8988T (cell line): Measurements from ENCODE around the gene CASTOR1.

Experiments used
- DNase-seq: peaks from one replicate; pipeline ENCODE4 v3.0.0; 2011

Gene CASTOR1

DNA sequence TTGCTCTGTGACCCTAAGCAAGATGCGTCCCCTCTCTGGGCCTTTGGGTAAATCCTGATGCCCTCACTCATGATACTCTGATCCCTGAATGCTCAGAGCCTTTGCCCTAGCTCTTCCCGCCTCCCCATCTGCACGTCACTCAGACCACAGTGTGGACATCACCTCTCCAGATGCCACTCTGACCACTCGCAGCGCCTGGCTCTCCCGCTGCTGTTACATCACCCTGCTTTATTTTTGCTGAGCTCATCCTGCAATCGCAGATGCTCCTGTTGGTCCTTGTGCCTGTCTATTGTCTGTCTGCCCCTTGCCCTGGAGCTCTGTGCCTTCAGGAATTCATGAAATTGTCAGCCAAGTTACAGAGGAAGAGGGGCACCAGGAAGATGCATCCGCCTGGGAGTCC, 28.2 kb downstream of the CASTOR1 start:
- DNase-seq = no peak

- DNase-seq = no peak
These were observed 28.6 kb downstream of the CASTOR1 start for GRCh38 chr22:30260682-30261081.

DNA sequence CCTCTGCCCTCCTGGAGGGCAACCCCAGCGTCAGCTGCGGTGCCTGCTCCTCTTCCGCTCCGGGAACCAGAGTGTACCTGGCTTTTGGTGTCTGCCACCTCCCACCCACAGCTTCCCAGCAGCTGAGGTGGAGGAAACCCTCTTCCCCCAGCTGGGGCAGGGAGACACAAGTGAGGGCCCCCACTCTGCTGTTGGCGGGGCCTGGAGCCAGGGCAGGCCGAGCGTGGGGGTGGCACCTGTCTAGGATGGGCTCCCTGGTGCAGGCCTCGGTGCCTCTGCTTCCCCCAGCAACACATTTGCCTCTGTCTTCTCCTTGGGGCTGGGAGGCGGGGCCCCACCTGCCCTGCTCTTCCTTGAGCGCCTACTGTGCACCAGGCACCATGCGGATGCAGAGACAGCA, 29.0 kb downstream of the CASTOR1 start:
- DNase-seq = no peak

- no peak for DNase-seq
These were observed 35.0 kb downstream of the CASTOR1 start for GRCh38 chr22:30254314-30254713.

DNA sequence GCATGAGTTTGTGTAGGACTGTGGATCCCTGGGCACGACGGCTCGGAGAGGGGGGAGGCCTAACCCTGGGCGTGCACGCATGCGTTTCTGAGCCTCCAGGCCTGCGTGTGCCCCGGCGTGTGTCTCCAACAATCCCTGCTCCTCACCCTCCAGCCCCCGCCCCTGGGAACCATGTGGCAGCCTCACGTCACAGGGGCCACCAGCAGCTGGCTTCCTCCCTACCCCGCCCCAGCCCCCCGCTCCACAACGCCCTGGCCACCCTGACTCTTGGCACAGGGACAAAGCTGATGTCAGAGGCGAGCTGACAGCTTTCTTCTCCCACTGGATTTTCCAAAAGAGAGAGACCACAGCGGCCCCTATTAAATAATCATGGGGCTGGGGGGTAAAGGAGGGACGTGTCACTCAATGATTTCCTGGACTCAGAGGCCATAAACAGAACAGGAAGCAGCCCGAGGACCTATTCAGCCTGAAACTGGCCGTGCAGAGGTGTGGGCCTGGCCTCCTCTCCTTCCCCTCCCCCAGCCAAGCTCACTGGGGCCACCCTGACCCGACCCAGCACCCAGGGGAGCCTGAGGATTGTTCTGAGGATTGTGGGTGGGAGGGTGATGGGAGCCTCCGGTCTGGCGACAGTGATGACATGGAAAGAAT, 36.0 kb downstream of the CASTOR1 start:
- no peak for DNase-seq

DNA sequence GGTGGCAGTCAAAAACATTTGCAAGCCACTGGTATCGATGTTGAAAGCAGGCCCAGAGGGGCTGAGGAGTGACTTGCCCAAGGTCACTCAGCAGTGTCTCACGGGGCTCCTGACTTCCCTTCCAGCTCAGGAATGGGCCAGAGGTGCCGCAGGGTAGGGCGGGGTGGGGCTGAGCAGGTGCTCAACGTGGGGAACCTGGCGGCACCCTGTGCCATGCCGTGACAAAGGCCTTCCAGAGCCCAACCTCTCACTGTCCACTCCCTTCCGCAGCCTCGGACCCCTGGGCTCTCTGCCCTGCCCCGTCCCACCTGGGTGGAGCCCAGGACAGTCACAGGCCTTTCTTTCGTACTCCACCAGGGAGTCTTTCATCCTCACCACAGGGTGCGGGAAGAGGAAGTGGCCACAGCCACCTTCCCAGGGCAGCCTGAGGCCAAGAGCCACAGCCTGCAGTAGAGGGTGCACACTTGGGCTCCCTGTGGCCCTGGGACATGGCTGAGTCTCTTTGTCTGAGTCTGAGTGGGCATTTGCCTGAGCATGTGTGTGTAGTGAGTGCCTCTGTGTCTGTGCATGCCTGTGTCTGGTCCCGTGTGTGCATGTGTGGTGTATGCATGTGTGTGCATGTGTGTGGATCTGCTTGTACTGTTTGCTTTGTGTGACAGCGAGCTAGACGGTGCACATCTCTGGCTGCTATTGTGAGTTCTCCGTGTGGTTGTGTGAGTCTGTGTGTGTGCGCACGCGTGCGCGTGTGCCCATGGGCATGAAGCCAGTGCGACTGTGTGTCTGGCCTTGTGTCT, 36.7 kb downstream of the CASTOR1 start:
- DNase-seq = no peak

DNA sequence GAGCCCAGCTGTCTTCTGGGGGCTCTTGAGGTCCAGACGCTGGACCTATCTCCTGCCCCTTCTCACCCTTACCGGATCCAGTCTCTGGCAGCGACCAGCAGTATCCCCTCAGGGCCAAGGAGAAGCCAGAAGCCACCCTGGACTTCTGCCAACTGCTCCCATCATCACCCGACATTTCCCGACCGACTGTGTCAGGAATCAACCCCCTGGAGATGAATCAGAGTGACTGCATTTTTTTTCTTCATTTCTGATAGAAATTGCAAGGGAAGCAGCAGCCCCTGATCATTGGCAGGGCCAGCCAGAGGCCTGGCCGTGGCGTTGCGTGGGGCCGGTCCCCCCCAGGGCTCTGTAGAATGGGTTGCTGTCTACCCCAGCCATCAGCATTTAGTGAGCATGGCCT, 37.6 kb downstream of the CASTOR1 start:
- DNase-seq = no peak

- DNase-seq = peak; percentile 94
These were observed 38.5 kb downstream of the CASTOR1 start for GRCh38 chr22:30250661-30251267.

- DNase-seq = no peak
These were observed 39.2 kb downstream of the CASTOR1 start for GRCh38 chr22:30250039-30250565.

- no peak for DNase-seq
These were observed 40.0 kb downstream of the CASTOR1 start for GRCh38 chr22:30249049-30250038.

GRCh38 chr22:30248484-30248883, 40.8 kb downstream of the CASTOR1 start:
- DNase-seq = no peak

DNA sequence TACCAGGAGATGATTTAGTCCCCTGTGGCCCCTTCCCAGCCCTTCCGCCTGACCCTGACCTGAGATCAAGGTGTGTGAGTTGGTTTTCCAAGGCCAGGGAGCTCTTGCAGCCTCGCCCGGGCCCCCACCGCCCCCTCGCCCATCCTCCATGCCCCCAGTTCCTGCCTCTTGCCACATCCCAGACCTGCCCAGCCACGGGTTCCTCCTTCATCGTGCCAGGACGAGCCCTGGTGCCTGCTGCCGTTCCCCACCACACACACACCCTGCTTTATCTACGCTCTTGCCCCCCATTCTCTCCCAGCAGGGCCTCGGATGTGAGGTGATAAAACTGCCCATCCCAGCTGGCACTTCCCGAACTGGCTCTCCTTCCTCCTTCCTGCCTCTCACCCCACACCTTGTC, 41.3 kb downstream of the CASTOR1 start:
- DNase-seq = no peak

DNA sequence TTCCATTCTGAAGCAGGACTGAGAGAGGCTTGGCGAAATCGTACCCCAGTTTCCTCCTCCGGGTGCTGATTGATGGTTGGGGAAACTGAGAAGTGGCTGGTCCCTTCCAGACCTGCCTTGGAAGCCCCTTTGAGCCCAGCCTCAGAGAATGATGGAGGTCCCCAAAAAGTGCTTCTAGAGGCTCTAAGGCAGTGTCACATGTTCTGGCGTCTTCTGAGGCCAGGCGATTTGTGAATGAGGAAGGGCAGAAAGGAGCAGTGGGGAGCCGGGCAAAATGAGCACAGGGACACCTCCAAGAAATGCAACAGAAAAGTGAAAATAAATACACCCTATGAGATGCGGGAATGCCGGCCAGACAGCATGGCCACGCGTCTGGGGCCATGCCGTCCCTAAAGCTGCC, 41.7 kb downstream of the CASTOR1 start:
- no peak for DNase-seq

- no peak for DNase-seq
These were observed 42.4 kb downstream of the CASTOR1 start for GRCh38 chr22:30246814-30247376.

DNA sequence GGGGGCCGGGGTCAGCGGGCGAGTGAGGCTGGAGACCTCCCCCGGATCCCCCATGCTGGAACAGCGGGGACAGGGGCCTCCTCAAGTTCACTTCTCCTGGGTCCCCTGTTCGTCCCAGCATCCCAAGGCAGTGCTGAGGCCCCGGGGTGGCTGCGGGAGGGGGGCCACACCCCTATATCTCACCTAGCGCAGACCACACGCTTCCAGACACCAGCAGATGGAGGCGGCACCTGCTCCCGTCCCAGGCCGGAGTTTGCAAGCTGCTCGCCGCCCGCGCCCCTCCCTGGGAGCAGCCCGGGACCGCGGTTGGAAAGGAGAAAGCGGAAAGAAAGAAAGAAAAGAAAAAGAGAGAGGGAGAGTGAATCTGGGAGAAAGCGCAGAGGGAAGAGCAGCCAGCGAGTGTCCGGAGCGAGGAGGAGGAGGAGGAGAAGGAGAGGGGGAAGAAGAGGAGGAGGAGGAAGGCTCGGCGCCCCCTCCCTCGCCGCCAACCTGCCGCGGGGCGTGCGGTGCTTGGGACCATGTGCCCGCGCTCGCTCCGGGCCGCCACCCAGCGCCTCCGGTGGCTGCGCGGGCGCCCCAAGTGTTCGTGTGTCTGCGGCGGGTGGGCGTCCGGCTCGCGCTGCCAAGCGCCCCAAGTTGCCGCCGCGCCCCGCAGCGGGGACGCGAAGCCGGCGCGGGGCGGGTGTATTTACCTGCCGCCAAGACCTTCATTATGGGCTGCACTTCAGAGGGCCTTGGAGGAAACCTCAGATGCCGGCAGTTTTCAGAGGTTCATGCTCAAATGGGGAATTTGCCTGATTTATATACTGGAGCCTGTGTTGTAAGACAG, 43.1 kb downstream of the CASTOR1 start, which contains the start of gene LIF:
TSS of gene LIF (minus strand) at position 775 of the 829 bp plus-strand sequence. CDS start at position 711, 64 bp downstream.
- no peak for DNase-seq

DNA sequence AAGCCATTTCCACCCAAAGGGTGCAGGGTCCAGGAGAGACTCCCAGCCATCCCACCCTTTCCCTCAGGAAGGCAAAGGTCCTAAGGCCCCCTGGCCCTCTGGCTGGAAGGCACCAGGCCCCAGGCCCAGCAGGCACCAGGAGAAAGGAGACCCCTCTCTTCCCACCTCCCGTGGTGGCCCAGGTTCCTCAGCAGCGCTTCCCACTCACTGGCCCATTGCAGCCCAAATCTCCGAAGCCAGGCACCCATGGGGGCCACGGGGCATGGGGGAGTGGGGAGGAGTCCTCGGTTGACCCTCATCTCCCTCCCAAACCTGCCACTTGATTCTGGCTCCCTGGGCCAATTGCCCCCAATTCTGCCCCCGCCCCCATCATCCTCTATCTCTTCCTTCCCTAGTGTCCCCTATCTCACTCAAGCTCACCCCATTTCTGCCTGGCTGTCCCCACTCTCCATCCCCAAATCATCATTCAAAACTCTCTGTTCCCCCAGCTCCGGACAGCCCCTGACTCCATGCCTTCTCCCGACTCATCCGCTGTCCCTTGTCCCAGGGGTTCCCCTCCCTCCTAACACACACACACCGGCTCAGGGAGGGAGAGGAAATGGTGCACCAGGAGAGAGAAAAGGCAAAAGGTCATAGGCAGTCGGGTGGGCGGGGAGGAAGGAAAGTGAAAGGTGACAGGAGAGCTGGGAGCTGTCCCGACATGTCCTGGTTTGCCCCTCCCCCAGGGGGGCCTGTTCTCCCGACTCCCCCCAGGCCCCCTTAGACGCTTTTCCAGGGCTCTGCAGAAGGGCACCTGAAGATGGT, 43.9 kb downstream of the CASTOR1 start:
- no peak for DNase-seq

- DNase-seq = no peak
These were observed 44.7 kb downstream of the CASTOR1 start for GRCh38 chr22:30244641-30245040.

- no peak for DNase-seq
These were observed 45.2 kb downstream of the CASTOR1 start for GRCh38 chr22:30244066-30244465.

GRCh38 chr22:30243661-30244060, 45.6 kb downstream of the CASTOR1 start:
- no peak for DNase-seq
